Neural cell (in vitro differentiated cells): Measurements from ENCODE around the gene PRRT2. TPM values are rescaled to one million over a fixed set of nuclear protein-coding genes. Genes with fewer than 3 reads are reported as not detected.

Source experiments
- H2AFZ ChIP-seq: fragments of 200-600, 300-800 bp; sonication (generic), shearing (Covaris generic); 2 replicates; pipeline ENCODE4 v1.6.0; 2014; ENCODE audit warnings: low read depth, mild to moderate bottlenecking, antibody characterized with exemption, low read length, moderate library complexity
- H3F3A ChIP-seq: fragments of 200-600 bp; shearing (Covaris generic); 2 replicates; pipeline ENCODE4 v1.6.1; 2016; ENCODE audit warnings: mild to moderate bottlenecking, moderate library complexity, mixed read lengths, antibody characterized with exemption, low read length; ENCODE audit not compliant: insufficient read depth, poor library complexity, severe bottlenecking
- H3K27ac ChIP-seq: fragments of 200-600, 300-800 bp; sonication (generic), shearing (Covaris generic); 2 replicates; pipeline ENCODE4 v1.5.1; 2014; ENCODE audit warnings: mild to moderate bottlenecking, low read length, moderate library complexity
- H3K27me3 ChIP-seq: fragments of 300-800, 200-600 bp; sonication (generic), shearing (Covaris generic); 2 replicates; pipeline ENCODE4 v1.6.0; 2014; ENCODE audit warnings: mild to moderate bottlenecking, low read depth, low read length, moderate library complexity; ENCODE audit not compliant: insufficient read depth
- H3K36me3 ChIP-seq: fragments of 300-800, 200-600 bp; sonication (generic), shearing (Covaris generic); 2 replicates; pipeline ENCODE4 v1.5.1; 2014; ENCODE audit warnings: mild to moderate bottlenecking, antibody characterized with exemption, low read length, moderate library complexity; ENCODE audit not compliant: insufficient read depth
- H3K4me2 ChIP-seq: fragments of 300-800, 200-600 bp; sonication (generic), shearing (Covaris generic); 2 replicates; pipeline ENCODE4 v1.6.0; 2014; ENCODE audit warnings: mild to moderate bottlenecking, low read length
- H3K4me3 ChIP-seq: fragments of 300-800, 200-600 bp; sonication (generic), shearing (Covaris generic); 2 replicates; pipeline ENCODE4 v1.5.1; 2014; ENCODE audit warnings: mild to moderate bottlenecking, low read length, moderate library complexity
- H3K79me2 ChIP-seq: fragments of 200-600 bp; shearing (Covaris generic); replicated peaks from 2 replicates; pipeline ENCODE4 v1.6.0; 2014; ENCODE audit warnings: mild to moderate bottlenecking, low read length, moderate library complexity; ENCODE audit not compliant: insufficient read depth
- H3K9ac ChIP-seq: fragments of 300-800, 200-600 bp; sonication (generic), shearing (Covaris generic); 2 replicates; pipeline ENCODE4 v1.6.1; 2016; ENCODE audit warnings: mild to moderate bottlenecking, low read length, mixed read lengths
- H3K9me2 ChIP-seq: fragments of 200-600 bp; shearing (Covaris generic); 2 replicates; pipeline ENCODE4 v1.6.1; 2016; ENCODE audit warnings: mild to moderate bottlenecking, low read length, mixed read lengths; ENCODE audit not compliant: insufficient read depth
- H3K9me3 ChIP-seq: fragments of 200-600, 300-800 bp; sonication (generic), shearing (Covaris generic); 2 replicates; pipeline ENCODE4 v1.6.1; 2016; ENCODE audit warnings: mild to moderate bottlenecking, mixed run types, low read length, moderate library complexity, mixed read lengths
- H4K20me1 ChIP-seq: fragments of 200-600 bp; shearing (Covaris generic); 2 replicates; pipeline ENCODE4 v1.6.1; 2016; ENCODE audit warnings: mild to moderate bottlenecking, mixed run types; ENCODE audit not compliant: insufficient read depth
- CTCF ChIP-seq: fragments of 450-650 bp; IDR thresholded peaks from 2 replicates; pipeline ENCODE4 v1.5.1; 2014; ENCODE audit warnings: antibody characterized with exemption, mild to moderate bottlenecking, moderate library complexity; ENCODE audit not compliant: poor library complexity, severe bottlenecking
- EP300 ChIP-seq: fragments of 450-650 bp; conservative IDR thresholded peaks from 2 replicates; pipeline ENCODE4 v1.6.1; 2014; ENCODE audit warnings: antibody characterized with exemption, mild to moderate bottlenecking, moderate library complexity; ENCODE audit not compliant: poor library complexity, severe bottlenecking
- MXI1 ChIP-seq: fragments of 450-650 bp; conservative IDR thresholded peaks from 2 replicates; pipeline ENCODE4 v1.6.1; 2014; ENCODE audit warnings: antibody characterized with exemption, mild to moderate bottlenecking; ENCODE audit not compliant: poor library complexity, severe bottlenecking
- POLR2AphosphoS5 ChIP-seq: IDR thresholded peaks from 2 replicates; pipeline ENCODE4 v1.6.1; 2012
- RAD21 ChIP-seq: fragments of 450-650 bp; conservative IDR thresholded peaks from 2 replicates; pipeline ENCODE4 v1.6.1; 2014; ENCODE audit warnings: antibody characterized with exemption, mild to moderate bottlenecking, moderate library complexity
- REST ChIP-seq: IDR thresholded peaks from 2 replicates; pipeline ENCODE4 v1.6.1; 2012; ENCODE audit warnings: borderline replicate concordance
- SMC3 ChIP-seq: fragments of 450-650 bp; conservative IDR thresholded peaks from 2 replicates; pipeline ENCODE4 v1.6.1; 2014; ENCODE audit warnings: antibody characterized with exemption, mild to moderate bottlenecking, moderate library complexity; ENCODE audit not compliant: poor library complexity
- TAF1 ChIP-seq: IDR thresholded peaks from 2 replicates; pipeline ENCODE4 v1.6.1; 2012; ENCODE audit warnings: low read depth
- polyA plus RNA-seq: library from polyadenylated mRNA; depleted of rRNA; stranded (reverse); fragments of >200 nt; gene quantifications from 2 replicates; pipeline ENCODE4 v1.2.3, GENCODE V29; 2014

The PRRT2 gene
- polyA plus RNA-seq, 1 donor from 2014 or later, result 84.2 TPM

- no peak overlapping the region for H2AFZ ChIP-seq
- H4K20me1 ChIP-seq, result no peaks in the 10 kb centered on the region
- no peak overlapping the region for H3K9ac ChIP-seq
- H3K27ac ChIP-seq, result no peak overlapping the region
- no peak overlapping the region for H3K4me2 ChIP-seq
- no peaks in the 10 kb centered on the region for H3F3A ChIP-seq
- TF ChIP-seq SMC3, result no peak
- TF ChIP-seq TAF1, result no peak
- TF ChIP-seq RAD21, result no peak
- TF ChIP-seq REST, result no peak
- no peak for TF ChIP-seq CTCF
- no peak for TF ChIP-seq MXI1
- no peak for TF ChIP-seq POLR2AphosphoS5
- H3K36me3 ChIP-seq, result no peaks in the 10 kb centered on the region
- H3K79me2 ChIP-seq, result peaks cover 30% of the 10 kb centered on the region
- no peaks in the 10 kb centered on the region for H3K9me3 ChIP-seq
- H3K4me3 ChIP-seq, result no peak overlapping the region
- no peaks in the 10 kb centered on the region for H3K9me2 ChIP-seq
- H3K27me3 ChIP-seq, result no peaks in the 10 kb centered on the region
These were observed 6.1 kb downstream of the PRRT2 start for GRCh38 chr16:29818082-29818481.

GRCh38 chr16:29819506-29819905 is 7.5 kb downstream of the PRRT2 start:
- no peaks in the 10 kb centered on the region for H4K20me1 ChIP-seq
- H2AFZ ChIP-seq, result no peak overlapping the region
- no peak overlapping the region for H3K9ac ChIP-seq
- H3K9me2 ChIP-seq, result no peaks in the 10 kb centered on the region
- peaks cover 16% of the 10 kb centered on the region for H3K79me2 ChIP-seq
- H3F3A ChIP-seq, result no peaks in the 10 kb centered on the region
- TF ChIP-seq POLR2AphosphoS5, result no peak
- TF ChIP-seq MXI1, result no peak
- TF ChIP-seq CTCF, result no peak
- TF ChIP-seq EP300, result no peak
- no peak for TF ChIP-seq SMC3
- no peak for TF ChIP-seq RAD21
- no peak for TF ChIP-seq REST
- H3K4me2 ChIP-seq, result no peak overlapping the region
- H3K36me3 ChIP-seq, result no peaks in the 10 kb centered on the region
- no peak overlapping the region for H3K4me3 ChIP-seq
- H3K9me3 ChIP-seq, result no peaks in the 10 kb centered on the region
- H3K27me3 ChIP-seq, result no peaks in the 10 kb centered on the region
- no peak overlapping the region for H3K27ac ChIP-seq
